ENCODE data around the gene UBE2D4.
"Not testable (repeated sequence)": the region's sequence is repeated elsewhere in the genome, so short reads cannot be mapped to it uniquely, and the experiment has no call there.

UBE2D4 gene

DNA sequence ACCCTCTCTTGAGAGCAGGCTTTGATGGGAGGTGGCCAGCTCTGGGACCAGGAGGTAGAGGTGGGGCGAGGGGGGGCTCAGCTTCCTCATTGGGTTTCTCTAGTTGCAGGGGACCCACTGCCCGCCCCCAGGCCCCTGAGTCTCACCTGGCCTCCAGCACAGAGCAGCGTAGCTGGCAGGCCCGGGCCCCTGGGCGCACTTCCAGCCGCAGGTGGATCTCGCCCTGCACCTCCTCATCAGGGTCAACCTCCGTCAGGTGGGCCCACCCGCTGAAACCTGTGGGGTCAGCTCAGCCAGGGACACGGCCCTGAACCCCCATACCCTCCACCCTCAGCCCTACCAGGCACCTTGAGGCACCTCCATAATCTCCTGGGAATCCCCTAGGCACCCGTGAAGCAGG lies 43.4 kb downstream of the UBE2D4 start:
- not testable (repeated sequence) for FAIRE-seq

DNA sequence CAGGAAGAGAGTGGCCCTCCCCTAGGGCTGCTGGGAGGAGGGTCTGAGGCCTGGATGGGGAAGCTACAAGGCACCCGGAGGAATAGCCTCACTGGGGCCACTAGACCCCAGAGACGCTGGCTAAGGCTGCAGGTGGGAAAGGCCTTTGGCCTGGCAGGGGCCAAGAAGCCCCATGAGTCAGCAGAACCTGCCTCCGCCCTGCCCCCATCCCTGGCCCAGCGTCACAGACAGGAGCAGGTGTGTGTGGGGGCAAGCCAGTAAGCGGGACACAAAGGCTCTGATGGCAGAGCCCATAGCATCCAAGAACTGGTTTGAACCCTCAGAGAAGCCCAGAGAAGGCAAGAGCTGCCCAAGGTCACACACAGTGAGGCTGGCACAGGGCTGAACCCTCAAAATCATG lies 44.5 kb downstream of the UBE2D4 start:
- FAIRE-seq: not testable (repeated sequence)

DNA sequence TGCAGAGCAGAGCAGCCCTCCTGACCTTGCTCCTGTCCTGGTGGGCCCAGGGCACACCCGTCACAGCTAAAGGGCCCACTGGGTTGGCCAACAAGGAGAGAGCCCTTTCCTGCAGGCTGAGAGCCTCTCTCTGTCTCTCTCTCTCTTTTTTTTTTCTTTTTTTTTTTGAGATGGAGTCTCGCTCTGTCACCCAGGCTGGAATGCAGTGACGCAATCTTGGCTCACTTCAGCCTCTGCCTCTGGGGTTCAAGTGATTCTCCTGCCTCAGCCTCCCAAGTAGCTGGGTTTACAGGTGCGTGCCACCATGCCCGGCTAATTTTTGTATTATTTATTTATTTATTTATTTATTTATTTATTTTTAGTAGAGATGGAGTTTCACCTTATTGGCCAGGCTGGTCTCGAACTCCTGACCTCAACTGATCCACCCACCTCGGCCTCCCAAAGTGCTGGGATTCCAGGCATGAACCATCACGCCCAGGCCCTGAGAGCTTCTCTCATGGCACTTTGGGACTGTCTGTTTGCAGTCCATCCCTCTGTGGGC lies 47.9 kb downstream of the UBE2D4 start:
- not testable (repeated sequence) for FAIRE-seq

DNA sequence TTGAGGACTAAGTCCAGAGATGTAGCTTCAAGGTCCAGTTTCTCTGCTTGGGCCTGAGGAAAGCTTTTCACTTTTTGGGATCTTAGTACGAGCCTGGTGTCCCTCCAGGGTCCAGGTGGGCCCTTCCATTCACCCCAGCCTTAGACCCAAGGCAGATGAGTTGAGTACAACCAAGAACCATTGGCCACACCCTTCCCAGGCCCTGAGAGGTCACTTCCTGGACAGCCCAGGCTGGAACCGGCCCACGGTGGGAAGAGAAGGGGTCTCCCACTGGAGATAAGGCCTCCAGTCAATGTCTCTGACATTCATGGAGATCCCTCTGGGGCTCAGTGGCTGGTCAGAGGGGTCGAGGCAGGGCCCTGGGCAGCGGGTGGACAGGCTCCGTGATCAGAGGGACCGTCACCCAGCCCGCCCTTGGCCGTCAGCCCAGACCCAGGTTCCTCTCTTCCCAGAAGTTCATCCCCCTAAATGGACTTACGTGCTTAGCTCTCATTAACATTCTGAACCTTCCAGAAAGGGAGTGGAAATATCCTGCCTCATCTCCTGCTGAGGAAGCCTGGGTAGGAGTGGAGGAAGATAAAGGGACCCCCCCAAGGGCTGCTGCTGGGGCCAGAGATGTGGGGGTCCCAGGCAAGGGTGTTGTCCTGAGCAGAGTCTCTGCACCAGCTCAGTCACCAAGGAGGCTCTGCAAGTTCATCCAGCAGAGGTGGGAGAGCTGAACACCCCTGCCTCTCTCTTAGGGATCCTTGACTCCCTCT lies 48.7 kb downstream of the UBE2D4 start:
- FAIRE-seq: not testable (repeated sequence)

DNA sequence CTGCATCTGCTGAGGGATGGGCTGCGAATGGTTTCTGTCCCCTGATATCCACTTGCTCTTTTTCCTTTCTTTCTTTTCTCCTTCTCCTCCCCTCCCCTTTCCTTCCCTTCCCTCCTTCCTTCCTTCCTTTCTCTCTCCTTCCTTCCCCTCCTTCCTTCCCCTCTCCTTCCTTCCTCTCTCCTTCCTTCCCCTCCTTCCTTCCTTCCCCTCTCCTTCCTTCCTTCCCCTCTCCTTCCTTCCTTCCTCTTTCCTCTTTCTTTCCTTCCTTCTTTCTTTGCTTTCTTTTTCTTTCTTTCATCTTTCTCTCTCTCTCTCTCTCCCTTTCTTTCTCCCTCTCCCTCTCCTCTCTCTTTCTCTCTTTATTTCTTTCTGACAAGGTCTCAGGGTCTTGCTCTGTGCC lies 51.3 kb downstream of the UBE2D4 start:
- FAIRE-seq: no peak

DNA sequence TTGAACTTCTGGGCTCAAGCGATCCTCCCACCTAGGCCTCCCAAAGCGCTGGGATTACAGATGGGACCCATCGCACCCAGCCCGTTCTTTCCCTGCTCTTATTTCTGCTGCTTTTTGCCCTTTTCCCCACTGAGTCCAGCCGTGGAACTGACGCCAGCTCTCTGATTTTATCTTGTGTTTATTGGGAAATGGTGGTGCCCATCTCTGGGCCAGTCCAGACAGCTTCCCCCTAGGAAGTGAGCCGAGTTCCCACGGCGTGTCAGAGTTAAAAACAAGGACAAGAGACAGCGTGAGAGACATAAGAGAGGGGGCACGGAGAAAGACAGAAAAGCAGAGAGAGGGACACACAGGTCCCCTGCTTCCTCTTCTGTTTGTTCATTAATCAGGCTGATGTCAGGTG lies 51.9 kb downstream of the UBE2D4 start:
- not testable (repeated sequence) for FAIRE-seq

DNA sequence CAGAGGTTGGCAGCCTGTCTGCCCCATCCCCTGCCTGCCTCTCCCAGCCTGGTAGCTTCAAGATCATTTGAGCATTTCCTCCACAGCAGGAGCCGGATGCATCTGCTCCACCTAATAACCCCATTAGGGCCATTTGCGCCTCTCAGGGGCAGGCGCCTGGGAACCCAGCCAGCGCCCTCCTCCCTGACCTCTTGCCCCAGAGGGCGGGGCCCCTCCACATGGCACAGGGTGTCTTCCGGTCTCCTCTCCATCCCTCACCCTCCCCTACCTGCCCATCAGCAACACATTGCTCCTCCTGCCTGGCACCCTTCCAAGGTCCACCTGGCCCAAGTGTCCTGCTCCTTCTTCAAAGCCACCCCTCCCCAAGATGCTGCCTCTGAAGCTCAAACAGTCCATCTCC lies 56.6 kb downstream of the UBE2D4 start:
- FAIRE-seq: not testable (repeated sequence)

DNA sequence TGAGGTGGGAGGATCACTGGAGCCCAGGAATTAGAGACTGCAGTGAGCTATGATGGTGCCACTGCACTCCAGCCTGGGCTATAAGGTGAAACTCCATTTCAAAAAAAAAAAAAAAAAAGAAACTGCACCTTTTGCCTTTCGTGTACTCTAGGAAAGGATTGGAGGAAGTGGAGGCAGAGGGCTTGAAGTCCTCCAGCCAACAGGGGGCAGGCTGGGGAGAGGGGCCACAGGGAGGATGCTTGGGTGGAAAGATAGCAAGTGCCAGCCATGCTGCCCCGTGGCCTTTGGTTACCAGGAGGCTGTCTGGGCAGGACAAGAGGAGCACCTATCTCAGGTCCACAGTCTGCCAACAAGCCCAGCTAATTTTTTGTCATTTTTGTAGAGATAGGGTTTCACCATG lies 57.5 kb downstream of the UBE2D4 start:
- not testable (repeated sequence) for FAIRE-seq

DNA sequence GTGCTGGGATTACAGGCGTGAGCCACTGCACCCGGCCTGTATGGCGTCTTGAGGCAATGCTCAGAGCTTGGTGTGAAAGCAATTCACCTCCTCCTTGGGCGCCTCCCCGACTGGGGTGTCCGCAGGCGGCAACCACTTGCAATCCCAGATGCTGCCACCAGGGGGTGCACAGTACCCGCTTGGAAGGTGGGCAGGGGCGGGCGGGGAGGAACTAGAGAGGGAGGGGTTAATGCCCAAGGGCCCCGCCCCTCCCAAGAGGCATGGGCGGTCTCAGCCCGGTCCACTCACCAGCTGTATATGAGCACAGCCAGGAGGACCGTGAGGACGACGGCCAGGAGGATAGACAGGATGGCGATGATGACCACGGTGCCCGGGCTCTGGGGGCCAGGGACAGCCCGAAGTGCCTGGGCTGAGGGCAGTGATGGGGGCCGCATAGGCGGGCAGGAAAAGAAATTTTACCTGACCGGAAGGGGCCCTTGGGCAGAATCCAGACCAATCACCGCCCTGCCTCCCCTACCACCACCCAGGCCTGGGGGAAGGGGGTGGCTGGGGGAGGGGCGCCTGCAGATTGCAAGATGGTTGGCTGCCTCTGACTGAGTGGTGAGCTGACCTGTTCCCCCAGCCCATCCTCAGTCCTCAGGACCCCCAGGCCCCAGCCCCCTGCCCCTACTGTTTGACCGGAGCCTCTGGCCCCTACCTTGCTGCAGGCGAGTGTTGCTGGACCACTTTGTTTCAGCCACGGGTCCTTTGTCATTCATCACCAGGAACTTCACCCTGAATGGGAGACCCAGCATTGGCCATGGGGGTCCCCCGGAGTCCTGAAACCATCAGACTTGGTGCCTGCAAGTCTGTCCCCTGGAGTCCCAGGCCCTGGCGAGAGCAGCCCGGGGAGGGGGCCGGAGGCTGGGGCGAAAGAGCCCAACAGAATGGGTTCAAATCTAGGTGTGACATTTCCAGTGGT lies 59.9 kb downstream of the UBE2D4 start:
- not testable (repeated sequence) for FAIRE-seq

DNA sequence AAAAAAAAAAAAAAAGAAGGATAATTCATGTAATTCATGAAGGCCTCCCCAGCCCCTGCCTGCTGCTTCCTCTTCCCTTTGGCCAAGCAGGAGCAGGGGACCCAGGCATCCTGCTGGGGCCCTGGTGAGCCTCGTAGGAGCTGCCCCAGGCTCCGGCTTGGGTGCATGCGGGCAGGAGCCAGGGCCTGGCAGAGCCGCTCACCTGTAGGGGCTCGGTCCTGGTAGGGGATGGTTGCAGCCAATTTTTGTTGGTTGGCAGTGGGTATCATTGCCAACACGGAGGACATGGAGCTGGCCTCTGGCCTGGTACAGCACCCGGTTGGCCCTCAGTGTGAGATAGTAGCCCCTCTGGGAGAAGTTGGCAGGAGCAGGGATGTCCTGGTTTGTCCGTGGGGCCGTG lies 61.2 kb downstream of the UBE2D4 start:
- not testable (repeated sequence) for FAIRE-seq

DNA sequence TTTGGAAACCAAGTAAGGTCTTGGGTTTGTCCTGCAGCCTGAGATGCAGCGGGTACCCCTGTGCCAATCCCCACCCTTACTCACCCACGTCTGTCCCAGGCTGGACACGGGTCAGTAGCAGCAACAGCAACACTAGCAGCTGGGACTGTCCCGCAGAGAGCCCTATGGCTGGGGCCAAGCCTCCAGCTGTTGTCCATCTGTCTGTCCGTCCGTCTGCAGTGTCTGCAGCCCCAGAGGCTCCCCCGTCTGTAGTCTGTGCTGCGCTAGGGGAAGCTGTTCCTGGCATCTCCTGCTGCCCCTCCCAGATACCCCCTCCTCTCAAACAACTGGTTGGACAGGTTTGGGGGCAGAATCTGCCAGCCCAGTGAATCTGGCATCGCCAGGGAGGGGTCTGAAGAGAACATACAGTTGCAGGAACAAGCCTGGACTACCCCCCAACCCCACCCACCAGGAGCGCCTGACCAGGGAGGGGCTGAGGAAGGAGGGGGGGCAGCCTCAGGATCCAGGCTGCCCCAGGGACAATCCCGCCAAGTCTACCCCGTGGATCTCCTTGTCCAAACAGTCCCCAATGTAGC lies 63.9 kb downstream of the UBE2D4 start:
- FAIRE-seq: not testable (repeated sequence)

DNA sequence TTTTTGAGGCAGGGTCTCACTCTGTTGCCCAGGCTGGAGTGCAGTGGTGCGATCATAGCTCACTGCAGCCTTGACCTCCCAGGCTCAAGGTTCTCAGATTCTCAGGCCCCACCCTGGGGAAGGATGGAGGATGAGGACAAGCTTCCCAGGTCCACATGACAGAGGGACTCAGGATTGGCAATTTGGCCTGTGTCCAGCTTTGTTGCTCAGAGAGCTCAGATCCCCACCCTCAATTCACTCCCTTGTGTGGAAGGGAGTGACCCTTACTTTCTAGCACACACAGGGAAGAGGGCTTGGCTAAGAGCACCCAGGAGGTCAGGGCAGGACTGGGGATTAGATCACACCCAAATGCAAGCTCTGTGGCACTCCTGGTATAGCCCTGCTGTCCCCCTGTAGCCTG lies 64.6 kb downstream of the UBE2D4 start:
- not testable (repeated sequence) for FAIRE-seq

DNA sequence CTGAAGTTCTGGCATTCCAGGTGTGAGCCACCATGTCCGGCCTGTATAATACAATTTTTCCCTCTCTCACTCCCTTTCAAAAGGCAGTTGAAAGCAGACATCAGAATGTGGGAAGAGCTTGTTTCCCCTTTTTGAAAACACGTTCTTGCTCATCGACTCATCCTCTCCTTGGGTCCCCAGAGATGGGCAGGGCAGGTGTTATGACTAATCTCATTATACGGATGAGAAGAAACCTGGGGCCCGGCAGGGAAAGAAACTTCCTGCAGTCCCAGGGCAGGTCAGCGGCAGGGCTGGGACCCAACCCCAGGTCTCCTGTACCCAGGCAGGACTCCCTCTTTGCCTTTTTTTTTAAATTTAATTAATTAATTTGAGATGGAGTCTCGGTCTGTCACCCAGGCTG lies 66.7 kb downstream of the UBE2D4 start:
- not testable (repeated sequence) for FAIRE-seq

DNA sequence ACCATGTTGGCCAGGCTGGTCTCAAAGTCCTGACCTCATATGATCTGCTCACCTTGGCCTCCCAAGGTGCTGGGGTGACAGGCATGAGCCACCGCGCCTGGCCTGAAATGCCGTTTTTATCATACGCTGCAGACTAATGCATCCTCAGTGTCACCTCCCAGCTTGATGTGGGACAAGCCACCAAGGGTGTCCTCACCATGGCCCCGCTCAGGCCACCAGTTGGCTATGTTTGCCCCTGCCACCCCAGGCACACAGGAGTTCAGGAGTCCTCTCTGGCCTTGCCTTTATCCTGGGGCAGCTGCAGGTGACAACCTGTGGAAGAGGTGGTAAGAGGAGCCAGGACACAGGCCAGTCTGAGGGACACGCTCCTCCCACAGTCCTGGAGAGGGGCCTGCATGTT lies 68.4 kb downstream of the UBE2D4 start:
- FAIRE-seq: not testable (repeated sequence)

DNA sequence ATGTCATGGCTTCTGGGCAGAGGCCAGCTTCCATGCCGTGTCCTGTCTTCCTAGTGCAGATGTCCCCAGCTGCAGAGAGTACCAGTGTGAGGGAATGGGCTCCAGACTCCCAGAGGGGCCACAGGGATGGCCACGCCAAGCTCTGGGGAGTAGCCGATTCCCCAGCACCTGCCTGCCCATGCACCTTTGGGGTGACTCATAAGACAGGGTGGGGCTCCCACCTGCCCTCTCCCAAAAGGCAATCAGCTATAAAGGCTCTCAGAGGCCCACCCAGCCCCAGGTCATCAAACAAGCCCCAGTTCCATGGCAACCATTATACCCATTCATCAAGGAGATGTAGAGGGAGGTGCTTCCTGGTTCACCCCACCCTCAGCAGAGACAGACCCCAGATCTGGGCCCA lies 71.3 kb downstream of the UBE2D4 start, which contains the start of gene SPDYE1:
Gene SPDYE1 (plus strand): TSS at position 366 of the 400 bp plus-strand sequence. CDS start 2,053 bp downstream, outside the sequence.
- FAIRE-seq: not testable (repeated sequence)
